Measurements from ENCODE around the gene C17orf107. TPM values are rescaled to one million over a fixed set of nuclear protein-coding genes. Genes with fewer than 3 reads are reported as not detected.

C17orf107 gene
- total RNA-seq, 2 experiments from 2014 or later = 0.76 to 0.79 TPM

- no peak for DNase-seq (ENCODE audit: low spot score)
- Histone ChIP-seq H3K9me3 (ENCODE audit: low read length) (no peaks in the 10 kb centered on the region), H3K4me3 (ENCODE audit: low read depth, low read length, poor library complexity, severe bottlenecking) (no peak overlapping the region), H3K9me2 (ENCODE audit: insufficient read depth, low read length) (no peaks in the 10 kb centered on the region), H3K4me2 (ENCODE audit: low read length) (no peak overlapping the region), H3K79me2 (ENCODE audit: insufficient read depth, low read depth, low read length) (no peaks in the 10 kb centered on the region), H2AFZ (ENCODE audit: low read length) (no peak overlapping the region), H4K20me1 (ENCODE audit: insufficient read depth, low read length) (no peaks in the 10 kb centered on the region), H3K36me3 (ENCODE audit: insufficient read depth, low read length) (peaks cover 17% of the 10 kb centered on the region; the same call in 1 of the 2 replicates), H3K4me1 (ENCODE audit: insufficient read depth, low read length, poor library complexity, severe bottlenecking) (peaks cover 4% of the 10 kb centered on the region), H3K27ac (ENCODE audit: low read depth, low read length, poor library complexity, severe bottlenecking) (no peak overlapping the region)
- intact Hi-C loops (cut with micrococcal nuclease; ENCODE audit: unreplicated experiment) = no loop called here
- CTCF ChIA-PET (ENCODE audit: unreplicated experiment) = interaction anchor here (0.5 kb wide), 1 partner anchor 228 kb away, joined by 3 read pairs; no protein-coding TSS in a partner anchor
- TF ChIP-seq EZH2phosphoT487 (IDR thresholded peaks at IDR 0.05; ENCODE audit: borderline replicate concordance, low read depth, low read length) (no peak), CTCF (conservative IDR thresholded peaks at IDR 0.05; ENCODE audit: low read length) (no peak)
- no TSS peak for BruUV-seq (replicated peaks)
- POLR2A ChIA-PET = no interaction called here
Observed at GRCh38 chr17:4877089-4877488, 22.2 kb upstream of the C17orf107 start.

GRCh38 chr17:4879601-4880000, 19.7 kb upstream of the C17orf107 start:
- no peak for DNase-seq (ENCODE audit: low spot score)
- Histone ChIP-seq H2AFZ (ENCODE audit: low read length) (no peak overlapping the region), H3K4me1 (ENCODE audit: insufficient read depth, low read length, poor library complexity, severe bottlenecking) (peaks cover 6% of the 10 kb centered on the region), H3K9me3 (ENCODE audit: low read length) (no peaks in the 10 kb centered on the region), H3K79me2 (ENCODE audit: insufficient read depth, low read depth, low read length) (no peaks in the 10 kb centered on the region), H4K20me1 (ENCODE audit: insufficient read depth, low read length) (no peaks in the 10 kb centered on the region), H3K27ac (ENCODE audit: low read depth, low read length, poor library complexity, severe bottlenecking) (no peak overlapping the region), H3K4me3 (ENCODE audit: low read depth, low read length, poor library complexity, severe bottlenecking) (no peak overlapping the region), H3K4me2 (ENCODE audit: low read length) (no peak overlapping the region), H3K36me3 (ENCODE audit: insufficient read depth, low read length) (peaks cover 25% of the 10 kb centered on the region), H3K9me2 (ENCODE audit: insufficient read depth, low read length) (no peaks in the 10 kb centered on the region)
- ChIA-PET POLR2A (interaction anchor here (0.6 kb wide), 1 partner anchor 103 kb away, joined by 3 read pairs; no protein-coding TSS in a partner anchor), CTCF (ENCODE audit: unreplicated experiment) (no interaction called here)
- no TSS peak for BruUV-seq (replicated peaks)
- TF ChIP-seq CTCF (conservative IDR thresholded peaks at IDR 0.05; ENCODE audit: low read length) (no peak), EZH2phosphoT487 (IDR thresholded peaks at IDR 0.05; ENCODE audit: borderline replicate concordance, low read depth, low read length) (no peak)
- intact Hi-C loops (cut with micrococcal nuclease; ENCODE audit: unreplicated experiment) = no loop called here

DNA sequence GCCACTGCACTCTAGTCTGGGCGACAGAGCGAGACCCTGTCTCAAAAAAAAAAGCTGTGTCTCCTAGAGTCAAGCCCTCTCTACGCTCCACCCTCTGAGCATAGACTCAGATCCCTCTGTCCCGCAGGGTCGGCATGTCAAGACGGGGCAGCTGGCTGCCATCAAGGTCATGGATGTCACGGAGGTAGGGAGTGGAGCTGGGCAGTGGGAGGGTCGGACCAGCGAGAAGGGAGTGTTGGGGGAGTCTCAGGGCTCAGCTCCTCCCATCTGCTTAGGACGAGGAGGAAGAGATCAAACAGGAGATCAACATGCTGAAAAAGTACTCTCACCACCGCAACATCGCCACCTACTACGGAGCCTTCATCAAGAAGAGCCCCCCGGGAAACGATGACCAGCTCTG, 18.5 kb upstream of the C17orf107 start:
- Histone ChIP-seq H3K79me2 (ENCODE audit: insufficient read depth, low read depth, low read length) (no peaks in the 10 kb centered on the region), H3K4me1 (ENCODE audit: insufficient read depth, low read length, poor library complexity, severe bottlenecking) (peaks cover 6% of the 10 kb centered on the region), H3K4me2 (ENCODE audit: low read length) (no peak overlapping the region), H3K27ac (ENCODE audit: low read depth, low read length, poor library complexity, severe bottlenecking) (no peak overlapping the region), H3K9me3 (ENCODE audit: low read length) (no peaks in the 10 kb centered on the region), H2AFZ (ENCODE audit: low read length) (no peak overlapping the region), H3K4me3 (ENCODE audit: low read depth, low read length, poor library complexity, severe bottlenecking) (no peak overlapping the region), H3K9me2 (ENCODE audit: insufficient read depth, low read length) (no peaks in the 10 kb centered on the region), H4K20me1 (ENCODE audit: insufficient read depth, low read length) (no peaks in the 10 kb centered on the region), H3K36me3 (ENCODE audit: insufficient read depth, low read length) (peaks cover 30% of the 10 kb centered on the region)
- ChIA-PET CTCF (ENCODE audit: unreplicated experiment) (interaction anchor here (0.6 kb wide), 2 partner anchors 24 to 43 kb away, joined by 3 read pairs; no protein-coding TSS in a partner anchor), POLR2A (no interaction called here)
- no TSS peak for BruUV-seq (replicated peaks)
- no peak for DNase-seq (ENCODE audit: low spot score)
- no peak for TF ChIP-seq EZH2phosphoT487 (IDR thresholded peaks at IDR 0.05; ENCODE audit: borderline replicate concordance, low read depth, low read length)
- no peak for TF ChIP-seq CTCF (conservative IDR thresholded peaks at IDR 0.05; ENCODE audit: low read length)
- intact Hi-C loops (cut with micrococcal nuclease; ENCODE audit: unreplicated experiment) = no loop called here

Data from OCI-LY7 (cell line).